SK-N-SH (cell line): ENCODE measurements around the gene SPATC1L.

Source experiments
- CTCF ChIP-seq: fragments of 200-600 bp; sonication (generic); IDR thresholded peaks from 2 replicates; pipeline ENCODE4 v1.6.1; 2017; ENCODE audit warnings: antibody characterized with exemption, mild to moderate bottlenecking, moderate library complexity
- MXI1 ChIP-seq: IDR thresholded peaks from 2 replicates; pipeline ENCODE4 v1.6.1; 2012; ENCODE audit warnings: mild to moderate bottlenecking, low read depth, low read length, improper control_type of control experiment
- RFX5 ChIP-seq: IDR thresholded peaks from 2 replicates; pipeline ENCODE4 v1.6.1; 2012; ENCODE audit warnings: mild to moderate bottlenecking, improper control_type of control experiment, low read length

DNA sequence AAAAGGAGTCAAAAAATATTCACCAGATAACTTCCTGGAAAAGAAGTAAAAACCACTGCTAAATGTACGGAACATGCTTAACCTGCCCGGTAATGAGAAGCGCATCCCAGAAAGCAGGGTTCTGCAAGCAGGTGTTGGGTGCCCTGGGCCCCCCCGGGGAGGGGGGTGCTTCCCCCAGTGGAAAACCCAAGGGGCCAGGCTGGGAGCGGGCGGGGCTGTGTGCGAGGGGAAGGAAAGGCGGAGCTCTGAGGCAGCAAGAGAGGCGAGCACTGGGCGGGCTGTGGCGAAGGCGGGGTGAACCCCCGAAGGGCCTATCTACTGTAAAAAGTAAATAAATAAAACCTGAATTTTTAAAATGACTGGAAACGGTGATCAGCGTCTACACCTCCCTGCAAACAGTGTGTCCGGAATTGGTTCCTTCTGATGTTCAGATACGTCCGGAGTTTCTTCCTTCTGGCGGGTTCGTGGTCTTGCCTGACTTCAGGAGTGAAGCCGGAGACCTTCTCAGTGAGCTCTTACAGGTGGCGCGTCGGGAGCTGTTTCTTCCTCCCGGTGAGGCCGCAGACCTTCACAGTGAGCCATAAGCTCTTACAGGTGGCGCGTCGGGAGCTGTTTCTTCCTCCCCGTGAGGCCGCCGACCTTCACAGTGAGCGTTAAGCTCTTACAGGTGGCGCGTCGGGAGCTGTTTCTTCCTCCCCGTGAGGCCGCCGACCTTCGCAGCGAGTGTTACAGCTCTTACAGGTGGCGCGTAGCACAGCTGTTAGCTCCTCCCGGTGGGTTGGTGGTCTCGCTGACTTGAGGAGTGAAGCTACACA, 42.3 kb downstream of the SPATC1L start:
- TF ChIP-seq MXI1 (no peak), CTCF (no peak), RFX5 (no peak)
